Measurements from ENCODE around the gene F2. TPM values are rescaled to one million over a fixed set of nuclear protein-coding genes. Genes with fewer than 3 reads are reported as not detected.

F2 gene
- total RNA-seq, 4 donors from 2014 or later: not detected

DNA sequence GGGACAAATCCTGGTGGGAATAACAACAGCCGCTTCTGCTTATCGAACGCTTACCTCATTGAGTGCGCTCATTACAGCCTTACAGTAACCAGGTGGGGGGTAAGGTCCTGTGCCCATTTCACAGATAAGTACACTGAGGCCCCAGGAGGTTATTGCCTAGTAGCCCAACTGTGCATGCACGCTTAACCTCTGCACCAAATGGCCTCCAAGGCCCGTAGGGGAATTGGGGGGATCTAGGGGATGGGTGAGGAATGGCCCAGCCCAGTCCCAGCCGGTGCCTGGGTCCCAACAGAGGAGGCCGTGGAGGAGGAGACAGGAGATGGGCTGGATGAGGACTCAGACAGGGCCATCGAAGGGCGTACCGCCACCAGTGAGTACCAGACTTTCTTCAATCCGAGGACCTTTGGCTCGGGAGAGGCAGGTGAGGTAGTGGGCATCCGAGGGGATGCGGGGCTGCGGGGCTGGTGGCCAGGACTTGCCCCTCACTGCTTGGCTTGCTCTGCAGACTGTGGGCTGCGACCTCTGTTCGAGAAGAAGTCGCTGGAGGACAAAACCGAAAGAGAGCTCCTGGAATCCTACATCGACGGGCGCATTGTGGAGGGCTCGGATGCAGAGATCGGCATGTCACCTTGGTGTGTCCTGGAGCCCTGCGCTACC is 7.3 kb downstream of the F2 start:
- no peak for DNase-seq
- Histone ChIP-seq H3K9me3 (no peaks in the 10 kb centered on the region), H3K27ac (no peak overlapping the region), H3K36me3 (no peaks in the 10 kb centered on the region), H3K27me3 (no peaks in the 10 kb centered on the region), H3K4me1 (peaks cover 0 to 9% of the 10 kb centered on the region in 2 donors), H3K4me3 (replicated peaks in 1 of 3) (no peak overlapping the region)
- intact Hi-C loops (cut with DNase I): no loop called here
- TF ChIP-seq CTCF (IDR thresholded peaks at IDR 0.05): no peak
- TF ChIP-seq POLR2A (IDR thresholded peaks at IDR 0.05): no peak
- 93% methylated on average over 16 to 26 of the region's 26 CpGs for WGBS, 2 donors

- 87 to 89% methylated on average over 11 to 13 of the region's 17 CpGs for WGBS, 2 donors
- H3K36me3 ChIP-seq: no peaks in the 10 kb centered on the region
- H3K27me3 ChIP-seq: no peaks in the 10 kb centered on the region
- intact Hi-C loops (cut with DNase I): no loop called here
- H3K9me3 ChIP-seq: no peaks in the 10 kb centered on the region
- no peak overlapping the region for H3K4me3 ChIP-seq (replicated peaks in 1 of 3)
- TF ChIP-seq POLR2A (IDR thresholded peaks at IDR 0.05) (no peak), CTCF (IDR thresholded peaks at IDR 0.05) (no peak)
- DNase-seq: no peak
- no peak overlapping the region for H3K27ac ChIP-seq
- no peaks in the 10 kb centered on the region for H3K4me1 ChIP-seq
These were observed 9.1 kb downstream of the F2 start for GRCh38 chr11:46727952-46728658.

DNA sequence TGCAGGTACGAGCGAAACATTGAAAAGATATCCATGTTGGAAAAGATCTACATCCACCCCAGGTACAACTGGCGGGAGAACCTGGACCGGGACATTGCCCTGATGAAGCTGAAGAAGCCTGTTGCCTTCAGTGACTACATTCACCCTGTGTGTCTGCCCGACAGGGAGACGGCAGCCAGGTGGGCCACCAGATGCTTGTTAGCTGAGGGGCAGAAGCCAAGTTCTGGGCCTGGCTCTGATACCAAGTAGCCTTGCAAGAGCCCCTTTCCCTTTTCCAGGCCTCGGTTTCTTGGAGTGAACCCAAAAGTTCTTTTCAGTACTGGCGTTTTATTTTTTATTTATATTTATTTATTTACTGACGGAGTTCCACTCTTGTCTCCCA is 9.6 kb downstream of the F2 start:
- no peaks in the 10 kb centered on the region for H3K4me1 ChIP-seq
- no peak for DNase-seq
- no peak overlapping the region for H3K4me3 ChIP-seq (replicated peaks in 1 of 3)
- H3K9me3 ChIP-seq: no peaks in the 10 kb centered on the region
- WGBS, 2 donors: 84 to 88% methylated on average over 9 of the region's 9 CpGs
- no peak overlapping the region for H3K27ac ChIP-seq
- TF ChIP-seq CTCF (IDR thresholded peaks at IDR 0.05): no peak
- no peak for TF ChIP-seq POLR2A (IDR thresholded peaks at IDR 0.05)
- H3K36me3 ChIP-seq: no peaks in the 10 kb centered on the region
- intact Hi-C loops (cut with DNase I): no loop called here
- H3K27me3 ChIP-seq: no peaks in the 10 kb centered on the region

DNA sequence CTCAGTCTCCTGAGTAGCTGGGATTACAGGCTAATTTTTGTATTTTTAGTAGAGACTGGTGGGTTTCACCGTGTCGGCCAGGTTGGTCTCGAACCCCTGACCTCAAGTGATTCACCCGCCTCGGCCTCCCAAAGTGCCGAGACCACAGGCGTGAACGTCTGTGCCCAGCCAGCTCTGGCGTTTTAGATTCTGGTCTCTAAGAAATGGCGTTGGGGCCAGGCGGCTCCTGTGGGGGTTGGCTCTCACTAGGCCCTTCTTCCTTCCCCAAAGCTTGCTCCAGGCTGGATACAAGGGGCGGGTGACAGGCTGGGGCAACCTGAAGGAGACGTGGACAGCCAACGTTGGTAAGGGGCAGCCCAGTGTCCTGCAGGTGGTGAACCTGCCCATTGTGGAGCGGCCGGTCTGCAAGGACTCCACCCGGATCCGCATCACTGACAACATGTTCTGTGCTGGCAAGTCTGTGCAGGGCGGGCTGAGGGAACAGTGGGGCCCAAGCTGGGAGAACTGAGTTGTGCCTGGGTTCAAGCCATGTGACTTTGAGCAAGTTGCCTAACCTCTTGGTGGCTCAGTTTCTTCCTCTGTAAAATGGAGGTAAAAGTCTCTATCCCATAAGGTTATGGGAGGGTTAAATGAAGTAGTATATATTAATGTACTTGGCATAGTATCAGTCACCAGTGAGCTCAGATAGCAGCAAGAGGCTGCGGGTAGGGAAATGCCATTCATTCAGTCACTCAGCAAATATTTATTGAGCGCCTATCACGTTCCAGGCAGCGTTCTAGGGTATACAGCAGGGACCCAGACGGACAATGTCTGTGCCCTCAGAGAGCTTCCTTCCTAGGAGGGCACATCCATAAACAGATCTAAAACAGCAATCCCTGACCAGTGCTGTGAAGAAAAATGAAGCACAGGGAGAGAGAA is 10.4 kb downstream of the F2 start:
- intact Hi-C loops (cut with DNase I): no loop called here
- TF ChIP-seq CTCF (IDR thresholded peaks at IDR 0.05) (no peak), POLR2A (IDR thresholded peaks at IDR 0.05) (no peak)
- Histone ChIP-seq H3K27ac (no peak overlapping the region), H3K27me3 (no peaks in the 10 kb centered on the region), H3K9me3 (no peaks in the 10 kb centered on the region), H3K4me3 (replicated peaks in 1 of 3) (no peak overlapping the region), H3K36me3 (no peaks in the 10 kb centered on the region), H3K4me1 (no peaks in the 10 kb centered on the region)
- WGBS, 2 donors: 71 to 86% methylated on average over 20 to 24 of the region's 24 CpGs
- DNase-seq: no peak
